GM21390 (cell line): Measurements from ENCODE around the gene PTPRN2.
"Not testable (repeated sequence)": the region's sequence is repeated elsewhere in the genome, so short reads cannot be mapped to it uniquely, and the experiment has no call there.

Experiments
- ATAC-seq: cut with Tn5 transposase; IDR thresholded peaks from one replicate; pipeline ENCODE4 v1.9.1; 2021; ENCODE audit not compliant: unreplicated experiment

PTPRN2 gene

DNA sequence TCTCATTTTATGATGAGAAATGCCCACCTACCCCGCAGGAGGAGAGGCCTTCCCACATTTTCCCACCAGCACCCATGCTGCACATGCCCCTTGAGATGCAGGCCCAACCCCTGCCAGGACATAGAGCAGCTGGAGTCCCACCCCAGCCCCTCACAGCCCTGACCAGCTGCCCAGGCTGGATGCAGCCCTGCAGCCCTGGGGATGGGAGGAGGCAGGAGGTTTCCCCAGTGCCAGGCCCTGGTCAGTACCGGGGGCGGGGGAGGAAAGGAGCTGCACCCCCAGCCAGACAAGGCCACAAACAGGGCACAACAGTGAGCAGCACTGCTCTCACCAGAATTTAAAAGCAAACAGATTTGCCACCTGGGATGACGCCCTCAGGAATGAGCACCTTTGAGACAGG lies 196.1 kb downstream of the PTPRN2 start:
- no peak for ATAC-seq

GRCh38 chr7:158391141-158391540 lies 196.5 kb downstream of the PTPRN2 start:
- no peak for ATAC-seq

DNA sequence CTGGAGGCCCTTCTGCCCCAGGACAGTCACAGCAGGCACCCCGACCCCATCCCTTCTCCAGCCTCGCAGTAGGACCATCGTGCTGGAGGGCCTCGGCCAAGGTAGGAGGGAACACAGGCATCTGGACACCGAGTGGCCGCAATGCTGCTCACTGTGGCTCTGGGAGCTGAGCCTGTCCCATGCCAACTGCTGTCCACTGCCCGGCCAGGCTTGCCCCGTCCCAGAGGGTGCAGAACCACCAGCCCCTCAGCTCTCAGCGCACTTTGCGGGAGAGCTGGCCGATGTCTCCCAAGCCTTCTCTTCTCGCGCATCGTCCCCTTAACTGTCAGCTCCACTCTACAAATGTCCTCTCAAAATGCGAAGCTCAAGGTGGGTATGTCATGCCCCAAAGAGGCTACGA lies 197.2 kb downstream of the PTPRN2 start:
- no peak for ATAC-seq

DNA sequence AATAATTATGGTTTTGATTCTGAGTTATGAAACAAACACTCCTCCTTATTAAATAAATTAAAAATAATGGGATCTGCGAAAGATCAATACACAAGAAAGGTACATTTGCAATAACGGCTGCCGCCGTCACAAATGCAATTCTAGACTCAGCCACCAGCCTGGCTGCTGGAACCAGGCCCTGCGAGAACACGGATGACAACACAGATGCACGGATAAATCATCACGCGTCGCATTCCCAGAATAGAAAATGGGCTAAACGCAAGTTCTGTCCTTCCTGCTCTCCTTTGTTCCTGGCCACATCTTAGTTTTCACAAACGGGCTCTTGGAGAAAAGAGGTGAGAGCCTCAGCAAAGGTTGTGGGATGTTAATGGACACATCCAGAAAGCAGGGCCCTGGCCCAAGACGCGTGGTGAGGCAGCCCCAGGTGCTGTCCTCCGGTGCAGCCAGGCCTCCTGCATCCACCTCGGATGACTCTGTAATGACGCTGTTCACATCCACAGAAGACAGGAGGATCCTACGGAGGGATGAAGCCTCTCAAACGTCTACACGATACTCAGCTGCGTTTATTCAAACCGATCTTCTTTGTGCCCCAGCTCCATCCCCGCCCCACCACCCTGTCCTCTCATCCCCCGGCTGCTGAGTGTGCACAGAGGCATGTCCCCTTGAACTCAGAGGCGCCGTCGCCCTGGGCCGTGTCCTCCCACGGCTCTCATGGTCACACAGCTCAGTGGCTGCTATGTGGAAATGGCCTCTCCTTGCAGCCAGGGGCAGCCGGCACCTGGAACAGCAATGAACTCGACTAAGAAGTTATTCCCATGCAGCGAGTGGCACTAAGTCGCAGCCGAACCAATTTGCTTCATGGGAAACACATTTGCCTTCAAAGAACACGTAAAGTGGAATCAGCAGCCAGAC lies 197.9 kb downstream of the PTPRN2 start:
- no peak for ATAC-seq

DNA sequence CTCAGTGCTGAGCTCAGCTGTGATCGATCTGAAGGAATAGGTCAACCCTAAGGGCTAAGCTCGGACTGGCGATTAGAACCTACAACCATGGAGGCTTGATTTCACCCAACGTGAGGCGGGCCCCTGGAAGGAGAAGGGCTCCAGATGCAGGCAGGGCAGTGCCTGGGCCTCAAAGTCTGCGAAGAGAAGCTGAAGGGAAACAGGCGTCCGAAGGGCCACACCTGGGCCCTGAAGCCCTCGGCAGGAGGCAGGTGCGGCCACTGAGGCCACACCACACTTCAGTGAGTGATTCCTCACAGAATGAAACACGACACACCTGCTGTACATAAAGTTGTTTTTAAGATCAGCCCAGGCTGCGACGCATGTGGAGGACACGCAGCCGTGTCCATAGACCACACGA lies 198.7 kb downstream of the PTPRN2 start:
- no peak for ATAC-seq

GRCh38 chr7:158388072-158388471 lies 199.6 kb downstream of the PTPRN2 start:
- no peak for ATAC-seq

DNA sequence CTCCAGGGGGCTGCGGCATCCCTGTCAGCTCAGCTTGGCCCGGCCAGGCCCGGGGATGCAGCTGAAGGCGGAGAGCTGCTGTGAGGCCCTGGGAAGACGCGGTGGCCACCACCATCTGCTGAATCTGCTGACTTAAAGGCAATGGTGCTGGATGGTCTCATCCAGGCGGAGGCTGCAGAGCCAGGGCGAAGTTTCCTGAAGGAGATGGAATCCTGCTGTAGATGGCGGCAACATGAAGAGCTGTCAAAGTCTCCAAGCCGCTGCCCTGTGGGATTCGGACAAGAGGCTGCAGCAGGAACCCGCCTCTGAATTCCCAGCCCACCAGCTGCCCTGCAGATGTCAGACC lies 200.1 kb downstream of the PTPRN2 start:
- no peak for ATAC-seq

DNA sequence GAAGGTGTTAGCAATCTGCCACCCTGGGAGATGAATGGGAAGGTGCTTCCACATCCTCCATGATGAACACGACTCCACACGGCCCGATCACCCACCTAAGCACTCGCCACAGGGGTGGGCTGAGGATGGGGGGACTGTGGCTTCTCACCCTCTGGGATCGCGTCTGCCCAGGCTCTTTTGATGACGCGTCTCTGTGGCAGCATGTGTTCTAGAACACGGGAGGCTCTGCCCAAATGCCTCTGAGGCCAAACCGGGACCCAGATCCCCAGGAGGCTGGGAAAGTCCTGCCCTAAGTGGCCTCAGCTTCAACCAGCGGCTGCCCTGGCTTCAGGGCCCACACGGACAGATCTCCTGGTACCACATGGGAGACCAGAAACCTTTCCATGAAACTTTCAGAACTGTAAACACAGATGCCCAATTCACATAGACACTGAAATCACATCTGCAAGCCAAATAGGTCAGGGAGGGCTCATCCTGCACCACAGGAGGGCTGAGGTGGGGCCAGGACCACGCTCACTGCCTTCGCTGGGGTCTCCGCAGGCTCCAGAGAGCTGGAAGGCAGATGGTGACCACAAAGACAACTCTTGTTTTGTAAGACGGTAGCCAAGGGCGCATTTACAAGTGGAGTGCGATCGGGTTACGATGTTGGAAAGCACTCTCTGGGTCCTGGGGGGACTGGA lies 200.6 kb downstream of the PTPRN2 start:
- ATAC-seq: no peak

GRCh38 chr7:158386355-158386618 lies 201.3 kb downstream of the PTPRN2 start:
- no peak for ATAC-seq

GRCh38 chr7:158385496-158386354 lies 201.9 kb downstream of the PTPRN2 start:
- ATAC-seq: not testable (repeated sequence)

- ATAC-seq: no peak
Measured at GRCh38 chr7:158384746-158385145, 202.9 kb downstream of the PTPRN2 start.

DNA sequence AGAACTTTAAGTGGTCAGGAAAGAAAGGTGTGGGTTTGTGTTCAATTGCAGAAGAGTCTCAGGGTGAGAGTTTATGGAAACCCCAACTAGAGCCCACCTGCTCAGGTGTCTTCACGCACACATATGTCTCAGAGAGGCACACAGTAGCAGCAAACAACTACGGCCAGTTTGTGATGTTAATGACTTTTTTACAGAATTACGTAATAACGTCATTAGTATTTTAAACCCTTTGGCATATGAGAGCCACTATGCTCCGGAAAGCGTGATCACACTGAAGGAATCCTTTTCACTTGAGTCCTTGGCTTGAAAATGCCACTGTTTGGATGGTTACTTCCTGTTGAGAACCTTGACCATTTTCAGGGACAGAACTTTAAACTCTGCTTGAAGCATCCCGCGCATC lies 204.0 kb downstream of the PTPRN2 start:
- ATAC-seq: no peak

GRCh38 chr7:158382363-158383254 lies 205.0 kb downstream of the PTPRN2 start:
- no peak for ATAC-seq

DNA sequence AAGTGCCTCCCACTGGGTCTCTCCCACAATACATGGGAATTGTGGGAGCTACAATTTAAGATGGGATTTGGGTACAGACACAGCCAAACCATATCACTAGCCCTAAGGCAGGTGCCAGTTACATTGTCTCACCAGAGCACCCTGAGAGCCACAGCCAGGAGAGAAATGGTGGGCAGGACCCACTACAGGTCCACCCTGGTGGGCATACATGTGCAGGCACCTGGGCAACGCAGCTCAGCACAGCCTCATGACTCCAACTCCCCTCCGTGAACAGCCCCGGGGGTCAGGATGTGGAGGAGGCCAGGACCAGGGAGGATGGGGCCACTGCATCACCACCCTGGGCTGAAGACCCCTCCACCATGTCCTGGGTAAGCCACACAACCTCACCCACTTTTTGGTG lies 205.7 kb downstream of the PTPRN2 start:
- no peak for ATAC-seq

DNA sequence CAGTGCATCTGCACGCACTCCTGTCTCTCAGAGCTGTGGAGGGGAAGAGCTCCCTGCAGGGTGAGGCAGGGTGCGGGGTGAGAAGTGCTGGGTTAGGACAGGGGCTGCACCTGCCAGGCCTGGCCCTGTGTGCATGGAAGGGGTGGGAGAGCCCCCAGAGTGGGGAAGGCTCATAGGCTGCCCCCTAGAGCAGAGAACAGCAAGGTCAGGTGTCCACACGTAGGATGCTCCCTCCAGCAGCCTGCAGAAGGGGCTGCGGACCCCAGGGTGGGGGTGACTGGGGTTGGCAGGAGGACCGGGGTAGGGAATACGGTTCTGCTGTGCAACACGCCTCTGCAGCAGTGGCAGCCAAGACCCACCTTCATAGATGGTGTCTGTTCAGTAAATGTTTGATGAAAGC lies 208.6 kb downstream of the PTPRN2 start:
- no peak for ATAC-seq

DNA sequence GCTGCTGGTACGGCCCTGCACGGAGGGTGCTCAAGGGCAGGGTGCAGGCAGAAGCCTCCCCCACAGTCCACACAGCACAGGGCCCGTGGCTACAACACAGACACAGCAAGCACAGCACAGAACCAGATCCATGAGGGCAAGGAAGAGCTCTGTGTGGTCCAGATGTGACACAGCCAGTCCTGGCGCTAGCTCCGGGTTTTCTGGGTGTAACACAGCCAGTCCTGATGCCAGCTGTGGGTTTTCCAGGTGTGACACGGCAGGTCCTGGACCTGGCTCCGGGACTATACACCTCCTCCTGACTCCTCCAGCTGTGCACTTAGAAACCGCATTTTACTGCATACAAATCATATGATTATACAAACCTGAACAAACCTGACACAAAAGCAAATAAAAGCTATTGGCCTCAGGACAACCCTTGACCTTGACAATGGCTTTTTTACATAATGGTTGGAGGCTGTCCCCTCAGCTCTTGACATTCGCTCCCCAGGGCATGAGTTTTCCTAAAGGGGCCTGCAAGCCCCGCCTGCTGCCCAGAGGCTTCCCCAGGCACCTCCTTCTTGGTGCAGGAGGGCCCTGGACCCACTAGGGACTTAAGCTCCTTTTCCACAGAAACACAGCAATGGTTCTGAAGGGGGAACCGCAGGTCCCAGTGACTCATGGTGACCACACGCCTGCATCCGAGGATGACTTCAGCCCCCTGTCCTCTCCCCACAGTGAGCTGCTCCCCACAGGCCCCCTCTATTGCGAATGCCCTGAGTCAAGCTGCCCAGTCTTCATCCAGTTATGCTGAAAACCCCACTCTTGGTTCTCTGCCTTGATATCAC lies 209.6 kb downstream of the PTPRN2 start:
- no peak for ATAC-seq

DNA sequence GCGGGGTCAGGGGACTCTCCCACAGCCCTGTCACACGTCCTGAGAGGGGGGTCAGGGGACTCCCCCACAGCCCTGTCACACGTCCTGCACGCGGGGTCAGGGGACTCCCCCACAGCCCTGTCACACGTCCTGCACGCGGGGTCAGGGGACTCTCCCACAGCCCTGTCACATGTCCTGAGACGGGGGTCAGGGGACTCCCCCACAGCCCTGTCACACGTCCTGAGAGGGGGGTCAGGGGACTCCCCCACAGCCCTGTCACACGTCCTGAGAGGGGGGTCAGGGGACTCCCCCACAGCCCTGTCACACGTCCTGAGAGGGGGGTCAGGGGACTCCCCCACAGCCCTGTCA lies 210.8 kb downstream of the PTPRN2 start:
- ATAC-seq: not testable (repeated sequence)

DNA sequence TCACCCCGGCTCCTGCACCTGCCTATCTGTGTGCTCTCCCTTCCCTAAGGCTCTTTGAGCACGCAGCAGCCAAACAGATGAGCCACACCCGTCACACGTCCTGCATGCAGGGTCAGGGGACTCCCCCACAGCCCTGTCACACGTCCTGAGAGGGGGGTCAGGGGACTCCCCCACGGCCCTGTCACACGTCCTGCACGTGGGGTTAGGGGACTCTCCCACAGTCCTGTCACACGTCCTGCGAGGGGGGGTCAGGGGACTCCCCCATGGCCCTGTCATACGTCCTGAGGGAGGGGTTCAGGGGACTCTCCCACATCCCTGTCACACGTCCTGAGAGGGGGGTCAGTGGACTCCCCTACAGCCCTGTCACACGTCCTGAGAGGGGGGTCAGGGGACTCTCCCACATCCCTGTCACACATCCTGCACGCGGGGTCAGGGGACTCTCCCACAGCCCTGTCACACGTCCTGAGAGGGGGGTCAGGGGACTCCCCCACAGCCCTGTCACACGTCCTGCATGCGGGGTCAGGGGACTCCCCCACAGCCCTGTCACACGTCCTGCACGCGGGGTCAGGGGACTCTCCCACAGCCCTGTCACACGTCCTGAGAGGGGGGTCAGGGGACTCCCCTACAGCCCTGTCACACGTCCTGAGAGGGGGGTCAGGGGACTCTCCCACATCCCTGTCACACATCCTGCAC lies 211.3 kb downstream of the PTPRN2 start:
- ATAC-seq: not testable (repeated sequence)

DNA sequence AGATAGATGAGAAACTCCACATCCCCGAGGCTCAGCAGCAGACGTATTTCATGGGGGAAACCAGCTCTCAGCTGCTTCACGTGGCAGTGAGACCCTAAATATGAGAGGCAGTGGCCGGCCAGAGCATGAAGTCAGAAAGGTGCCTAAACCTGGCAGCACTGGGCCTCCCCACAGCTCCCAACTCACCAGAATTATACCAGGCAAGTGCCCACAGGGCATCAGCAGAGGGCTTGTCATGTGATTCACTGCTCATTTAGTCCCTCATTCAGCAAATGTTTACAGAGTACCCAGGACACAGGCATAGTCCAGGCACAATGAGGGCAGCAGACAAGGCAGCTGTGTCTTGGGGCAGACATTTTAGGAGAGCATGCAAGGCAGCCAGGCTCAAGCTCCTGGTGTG lies 212.6 kb downstream of the PTPRN2 start:
- no peak for ATAC-seq
